Activated T-helper 17 cell treated with anti-CD3 and anti-CD28 coated beads, Interleukin-2, amount 50 U/mL, for 72 hours (primary cell): ENCODE measurements around the gene CSTB. TPM values are rescaled to one million over a fixed set of nuclear protein-coding genes. Genes with fewer than 3 reads are reported as not detected.

ENCODE experiments used
- ATAC-seq: fragments of 150-1000 bp; cut with Tn5 transposase; replicated peaks from 2 replicates; pipeline ENCODE4 v1.10.0; 2021; ENCODE audit warnings: mild to moderate bottlenecking, moderate library complexity
- H3K27ac Mint-ChIP-seq: one replicate; pipeline ENCODE4 v1.8.0; 2022; ENCODE audit warnings: mixed read lengths
- H3K27me3 Mint-ChIP-seq: one replicate; pipeline ENCODE4 v1.8.0; 2022; ENCODE audit warnings: mixed read lengths
- H3K36me3 Mint-ChIP-seq: one replicate; pipeline ENCODE4 v1.8.0; 2022; ENCODE audit warnings: low read depth, mild to moderate bottlenecking, mixed read lengths
- H3K4me1 Mint-ChIP-seq: one replicate; pipeline ENCODE4 v1.8.0; 2022; ENCODE audit warnings: mixed read lengths
- H3K4me3 Mint-ChIP-seq: one replicate; pipeline ENCODE4 v1.8.0; 2022; ENCODE audit warnings: mild to moderate bottlenecking, mixed read lengths
- H3K9me3 Mint-ChIP-seq: one replicate; pipeline ENCODE4 v1.8.0; 2022; ENCODE audit warnings: mixed read lengths
- total RNA-seq, 2 donors: library from RNA; stranded (reverse); gene quantifications; one replicate each; pipeline ENCODE4 v1.2.3, GENCODE V29; 2022

CSTB gene
- total RNA-seq, 2 donors from 2014 or later: 32.5 to 33.6 TPM

GRCh38 chr21:43803558-43804300 is 27.6 kb upstream of the CSTB start:
- Mint-ChIP-seq H3K27me3 (no peaks in the 10 kb centered on the region), H3K4me3 (no peak overlapping the region), H3K4me1 (peaks cover 3% of the 10 kb centered on the region), H3K36me3 (peaks cover 65% of the 10 kb centered on the region), H3K9me3 (no peaks in the 10 kb centered on the region), H3K27ac (no peak overlapping the region)
- ATAC-seq: no peak

GRCh38 chr21:43802713-43803313 is 26.7 kb upstream of the CSTB start:
- Mint-ChIP-seq H3K36me3 (peaks cover 74% of the 10 kb centered on the region), H3K27ac (no peak overlapping the region), H3K9me3 (no peaks in the 10 kb centered on the region), H3K4me3 (no peak overlapping the region), H3K4me1 (peaks cover 3% of the 10 kb centered on the region), H3K27me3 (no peaks in the 10 kb centered on the region)
- ATAC-seq: no peak

GRCh38 chr21:43801006-43801783 is 25.1 kb upstream of the CSTB start:
- Mint-ChIP-seq H3K4me1 (peaks cover 2% of the 10 kb centered on the region), H3K36me3 (peaks cover 88% of the 10 kb centered on the region), H3K27me3 (no peaks in the 10 kb centered on the region)

GRCh38 chr21:43800566-43800965 is 24.5 kb upstream of the CSTB start:
- Mint-ChIP-seq H3K4me1 (no peaks in the 10 kb centered on the region), H3K27me3 (no peaks in the 10 kb centered on the region), H3K4me3 (no peak overlapping the region), H3K27ac (no peak overlapping the region), H3K9me3 (no peaks in the 10 kb centered on the region), H3K36me3 (peaks cover 88% of the 10 kb centered on the region)
- ATAC-seq: no peak

More at GRCh38 chr21:43801006-43801783, 25.1 kb upstream of the CSTB start:
- no peak overlapping the region for H3K4me3 Mint-ChIP-seq
- H3K9me3 Mint-ChIP-seq: no peaks in the 10 kb centered on the region
- ATAC-seq: no peak
- H3K27ac Mint-ChIP-seq: no peak overlapping the region

GRCh38 chr21:43800124-43800523 is 24.0 kb upstream of the CSTB start:
- Mint-ChIP-seq H3K4me3 (no peak overlapping the region), H3K27ac (no peak overlapping the region), H3K27me3 (no peaks in the 10 kb centered on the region), H3K4me1 (peaks cover 4% of the 10 kb centered on the region), H3K36me3 (peaks cover 90% of the 10 kb centered on the region), H3K9me3 (no peaks in the 10 kb centered on the region)
- no peak for ATAC-seq

GRCh38 chr21:43799301-43799840 is 23.3 kb upstream of the CSTB start:
- H3K27ac Mint-ChIP-seq: no peak overlapping the region
- ATAC-seq: no peak
- H3K9me3 Mint-ChIP-seq: no peaks in the 10 kb centered on the region
- H3K4me3 Mint-ChIP-seq: no peak overlapping the region
- peaks cover 5% of the 10 kb centered on the region for H3K4me1 Mint-ChIP-seq
- peaks cover 98% of the 10 kb centered on the region for H3K36me3 Mint-ChIP-seq
- no peaks in the 10 kb centered on the region for H3K27me3 Mint-ChIP-seq

- Mint-ChIP-seq H3K36me3 (peaks cover 100% of the 10 kb centered on the region), H3K27ac (no peak overlapping the region), H3K4me3 (no peak overlapping the region), H3K9me3 (no peaks in the 10 kb centered on the region), H3K27me3 (no peaks in the 10 kb centered on the region), H3K4me1 (peaks cover 5% of the 10 kb centered on the region)
- ATAC-seq: no peak
Observed at GRCh38 chr21:43797925-43798715, 22.0 kb upstream of the CSTB start.

GRCh38 chr21:43797415-43797814 is 21.3 kb upstream of the CSTB start:
- Mint-ChIP-seq H3K36me3 (peaks cover 100% of the 10 kb centered on the region), H3K4me1 (peaks cover 6% of the 10 kb centered on the region), H3K9me3 (no peaks in the 10 kb centered on the region), H3K27me3 (no peaks in the 10 kb centered on the region), H3K27ac (no peak overlapping the region), H3K4me3 (no peak overlapping the region)
- ATAC-seq: no peak

GRCh38 chr21:43794857-43795256 is 18.7 kb upstream of the CSTB start:
- peaks cover 16% of the 10 kb centered on the region for H3K4me1 Mint-ChIP-seq
- peaks cover 100% of the 10 kb centered on the region for H3K36me3 Mint-ChIP-seq
- H3K27ac Mint-ChIP-seq: no peak overlapping the region
- no peak for ATAC-seq
- no peaks in the 10 kb centered on the region for H3K27me3 Mint-ChIP-seq
- H3K9me3 Mint-ChIP-seq: no peaks in the 10 kb centered on the region
- H3K4me3 Mint-ChIP-seq: no peak overlapping the region

GRCh38 chr21:43794311-43794710 is 18.2 kb upstream of the CSTB start:
- H3K4me3 Mint-ChIP-seq: no peak overlapping the region
- no peak overlapping the region for H3K27ac Mint-ChIP-seq
- H3K4me1 Mint-ChIP-seq: peaks cover 16% of the 10 kb centered on the region
- H3K9me3 Mint-ChIP-seq: no peaks in the 10 kb centered on the region
- H3K36me3 Mint-ChIP-seq: peaks cover 97% of the 10 kb centered on the region
- no peak for ATAC-seq
- H3K27me3 Mint-ChIP-seq: no peaks in the 10 kb centered on the region

- H3K4me3 Mint-ChIP-seq: no peak overlapping the region
- H3K9me3 Mint-ChIP-seq: no peaks in the 10 kb centered on the region
- H3K4me1 Mint-ChIP-seq: peaks cover 16% of the 10 kb centered on the region
- H3K27ac Mint-ChIP-seq: peak overlapping the region; percentile 67
- ATAC-seq: no peak
- no peaks in the 10 kb centered on the region for H3K27me3 Mint-ChIP-seq
- peaks cover 86% of the 10 kb centered on the region for H3K36me3 Mint-ChIP-seq
Observed at GRCh38 chr21:43793243-43793642, 17.1 kb upstream of the CSTB start.

GRCh38 chr21:43792406-43792805 is 16.3 kb upstream of the CSTB start:
- H3K27ac Mint-ChIP-seq: peak overlapping the region; percentile 67
- peaks cover 78% of the 10 kb centered on the region for H3K36me3 Mint-ChIP-seq
- peak overlapping the region; percentile 98 for H3K4me3 Mint-ChIP-seq
- H3K27me3 Mint-ChIP-seq: no peaks in the 10 kb centered on the region
- no peaks in the 10 kb centered on the region for H3K9me3 Mint-ChIP-seq
- ATAC-seq: no peak
- peaks cover 16% of the 10 kb centered on the region for H3K4me1 Mint-ChIP-seq

- H3K36me3 Mint-ChIP-seq: peaks cover 54% of the 10 kb centered on the region
- peak overlapping the region; percentile 98 for H3K4me3 Mint-ChIP-seq
- peaks cover 12% of the 10 kb centered on the region for H3K4me1 Mint-ChIP-seq
- H3K27me3 Mint-ChIP-seq: no peaks in the 10 kb centered on the region
- H3K27ac Mint-ChIP-seq: peak overlapping the region; percentile 93
- ATAC-seq: no peak
- H3K9me3 Mint-ChIP-seq: no peaks in the 10 kb centered on the region
Observed at GRCh38 chr21:43790010-43790524, 14.0 kb upstream of the CSTB start.
